WTC11 (cell line): ENCODE results near the gene RAPGEF2.

Experiments used
- NFYB ChIP-seq: sonication (generic); formaldehyde crosslinking; conservative IDR thresholded peaks from 2 replicates; pipeline ENCODE4 v1.8.0; 2022; ENCODE audit warnings: low read depth, missing genetic modification reagents
- TF ChIP-seq, protein P1 (sequence below): fragments of 200-600 bp; IDR thresholded peaks from 2 replicates; pipeline ENCODE4 v1.8.0; 2022; ENCODE audit warnings: antibody characterized with exemption
- TF ChIP-seq, protein P2 (sequence below): sonication (generic); formaldehyde crosslinking; IDR thresholded peaks from 2 replicates; pipeline ENCODE4 v1.8.0; 2022; ENCODE audit warnings: mild to moderate bottlenecking, missing genetic modification reagents
- TF ChIP-seq, protein P3 (sequence below): sonication (generic); formaldehyde crosslinking; IDR thresholded peaks from 2 replicates; pipeline ENCODE4 v1.8.1; 2022; ENCODE audit warnings: low read depth, mild to moderate bottlenecking, moderate library complexity, missing genetic modification reagents, borderline replicate concordance

DNA sequence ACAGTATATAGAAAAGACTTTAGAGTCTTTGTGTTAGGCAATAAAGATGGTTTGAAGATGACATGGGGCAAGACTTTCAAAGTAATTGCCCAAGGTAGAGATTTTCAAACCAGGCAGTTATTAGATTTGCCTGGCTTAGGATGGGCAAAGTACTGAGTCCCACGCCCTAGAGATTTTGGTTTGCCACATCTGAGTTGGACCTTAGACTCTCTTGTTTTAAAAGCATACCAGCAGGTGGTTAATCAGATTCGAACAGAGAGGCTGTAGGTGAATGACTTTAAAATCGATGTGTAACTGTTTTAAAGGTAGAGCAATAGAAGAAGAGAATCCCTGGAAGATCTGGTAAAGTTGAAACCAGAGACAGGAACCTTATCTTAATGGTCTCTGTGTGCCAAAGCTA lies 121.5 kb downstream of the RAPGEF2 start:
- TF ChIP-seq, protein P1, sequence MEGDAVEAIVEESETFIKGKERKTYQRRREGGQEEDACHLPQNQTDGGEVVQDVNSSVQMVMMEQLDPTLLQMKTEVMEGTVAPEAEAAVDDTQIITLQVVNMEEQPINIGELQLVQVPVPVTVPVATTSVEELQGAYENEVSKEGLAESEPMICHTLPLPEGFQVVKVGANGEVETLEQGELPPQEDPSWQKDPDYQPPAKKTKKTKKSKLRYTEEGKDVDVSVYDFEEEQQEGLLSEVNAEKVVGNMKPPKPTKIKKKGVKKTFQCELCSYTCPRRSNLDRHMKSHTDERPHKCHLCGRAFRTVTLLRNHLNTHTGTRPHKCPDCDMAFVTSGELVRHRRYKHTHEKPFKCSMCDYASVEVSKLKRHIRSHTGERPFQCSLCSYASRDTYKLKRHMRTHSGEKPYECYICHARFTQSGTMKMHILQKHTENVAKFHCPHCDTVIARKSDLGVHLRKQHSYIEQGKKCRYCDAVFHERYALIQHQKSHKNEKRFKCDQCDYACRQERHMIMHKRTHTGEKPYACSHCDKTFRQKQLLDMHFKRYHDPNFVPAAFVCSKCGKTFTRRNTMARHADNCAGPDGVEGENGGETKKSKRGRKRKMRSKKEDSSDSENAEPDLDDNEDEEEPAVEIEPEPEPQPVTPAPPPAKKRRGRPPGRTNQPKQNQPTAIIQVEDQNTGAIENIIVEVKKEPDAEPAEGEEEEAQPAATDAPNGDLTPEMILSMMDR = no peak
- TF ChIP-seq NFYB = no peak
- TF ChIP-seq, protein P2, sequence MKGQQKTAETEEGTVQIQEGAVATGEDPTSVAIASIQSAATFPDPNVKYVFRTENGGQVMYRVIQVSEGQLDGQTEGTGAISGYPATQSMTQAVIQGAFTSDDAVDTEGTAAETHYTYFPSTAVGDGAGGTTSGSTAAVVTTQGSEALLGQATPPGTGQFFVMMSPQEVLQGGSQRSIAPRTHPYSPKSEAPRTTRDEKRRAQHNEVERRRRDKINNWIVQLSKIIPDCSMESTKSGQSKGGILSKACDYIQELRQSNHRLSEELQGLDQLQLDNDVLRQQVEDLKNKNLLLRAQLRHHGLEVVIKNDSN = no peak
- TF ChIP-seq, protein P3, sequence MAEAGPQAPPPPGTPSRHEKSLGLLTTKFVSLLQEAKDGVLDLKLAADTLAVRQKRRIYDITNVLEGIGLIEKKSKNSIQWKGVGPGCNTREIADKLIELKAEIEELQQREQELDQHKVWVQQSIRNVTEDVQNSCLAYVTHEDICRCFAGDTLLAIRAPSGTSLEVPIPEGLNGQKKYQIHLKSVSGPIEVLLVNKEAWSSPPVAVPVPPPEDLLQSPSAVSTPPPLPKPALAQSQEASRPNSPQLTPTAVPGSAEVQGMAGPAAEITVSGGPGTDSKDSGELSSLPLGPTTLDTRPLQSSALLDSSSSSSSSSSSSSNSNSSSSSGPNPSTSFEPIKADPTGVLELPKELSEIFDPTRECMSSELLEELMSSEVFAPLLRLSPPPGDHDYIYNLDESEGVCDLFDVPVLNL = no peak
